GM12864 (cell line): ENCODE data around the gene NLGN1.

Experiments
- DNase-seq: peaks from one replicate; pipeline ENCODE4 v3.0.0-alpha.2; 2011; ENCODE audit warnings: low read depth
- H3K4me3 ChIP-seq: 2 replicates; pipeline ENCODE4 v1.5.1; 2011; ENCODE audit warnings: mild to moderate bottlenecking, low read depth, low read length, control low read depth
- TF ChIP-seq, protein P1 (sequence below): IDR thresholded peaks from 2 replicates; pipeline ENCODE4 v1.5.1; 2011; ENCODE audit warnings: low read depth, mild to moderate bottlenecking, moderate library complexity, low read length, control low read depth, inconsistent platforms; ENCODE audit errors: missing control alignments

NLGN1 gene

DNA sequence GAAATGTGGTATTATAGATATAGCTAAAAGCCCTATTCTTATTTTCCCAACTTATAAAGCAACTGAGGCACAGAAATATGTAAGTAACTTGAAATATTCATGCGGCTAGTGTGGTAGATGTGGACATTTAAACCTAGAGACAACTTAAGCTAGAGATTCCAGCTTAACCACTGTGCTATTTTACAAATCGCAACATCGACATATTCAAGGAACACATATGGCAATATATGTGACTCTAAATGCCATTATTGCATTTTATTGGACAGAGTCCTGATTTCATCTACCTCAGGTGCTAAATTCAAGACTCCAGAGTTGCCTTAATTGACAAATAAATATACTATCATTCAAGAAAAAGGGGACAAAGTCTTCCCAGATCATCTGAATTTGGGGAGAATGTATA, 442.3 kb downstream of the NLGN1 start:
- TF ChIP-seq, protein P1, sequence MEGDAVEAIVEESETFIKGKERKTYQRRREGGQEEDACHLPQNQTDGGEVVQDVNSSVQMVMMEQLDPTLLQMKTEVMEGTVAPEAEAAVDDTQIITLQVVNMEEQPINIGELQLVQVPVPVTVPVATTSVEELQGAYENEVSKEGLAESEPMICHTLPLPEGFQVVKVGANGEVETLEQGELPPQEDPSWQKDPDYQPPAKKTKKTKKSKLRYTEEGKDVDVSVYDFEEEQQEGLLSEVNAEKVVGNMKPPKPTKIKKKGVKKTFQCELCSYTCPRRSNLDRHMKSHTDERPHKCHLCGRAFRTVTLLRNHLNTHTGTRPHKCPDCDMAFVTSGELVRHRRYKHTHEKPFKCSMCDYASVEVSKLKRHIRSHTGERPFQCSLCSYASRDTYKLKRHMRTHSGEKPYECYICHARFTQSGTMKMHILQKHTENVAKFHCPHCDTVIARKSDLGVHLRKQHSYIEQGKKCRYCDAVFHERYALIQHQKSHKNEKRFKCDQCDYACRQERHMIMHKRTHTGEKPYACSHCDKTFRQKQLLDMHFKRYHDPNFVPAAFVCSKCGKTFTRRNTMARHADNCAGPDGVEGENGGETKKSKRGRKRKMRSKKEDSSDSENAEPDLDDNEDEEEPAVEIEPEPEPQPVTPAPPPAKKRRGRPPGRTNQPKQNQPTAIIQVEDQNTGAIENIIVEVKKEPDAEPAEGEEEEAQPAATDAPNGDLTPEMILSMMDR = no peak
- no peak overlapping the region for H3K4me3 ChIP-seq
- no peak for DNase-seq

DNA sequence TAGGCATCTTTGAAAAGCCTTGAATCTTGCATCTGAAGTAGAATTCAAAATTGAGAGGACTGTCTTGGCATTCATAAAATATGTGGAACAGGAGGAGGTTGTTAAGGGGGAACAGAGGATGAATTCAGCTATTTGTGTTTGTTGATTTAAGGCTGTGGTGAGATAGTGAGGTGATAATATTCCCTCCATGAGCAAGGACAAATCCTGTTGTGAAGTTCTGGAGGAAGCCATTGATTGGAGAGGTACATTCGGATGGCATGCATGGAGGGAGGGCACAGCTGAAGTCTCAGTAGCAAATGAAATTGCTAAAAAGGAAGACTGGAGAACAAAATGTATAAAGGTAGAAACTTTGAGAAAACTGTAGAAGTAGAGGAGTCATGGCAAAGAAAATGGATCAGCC, 443.8 kb downstream of the NLGN1 start:
- TF ChIP-seq, protein P1 = no peak
- no peak for DNase-seq
- no peak overlapping the region for H3K4me3 ChIP-seq

DNA sequence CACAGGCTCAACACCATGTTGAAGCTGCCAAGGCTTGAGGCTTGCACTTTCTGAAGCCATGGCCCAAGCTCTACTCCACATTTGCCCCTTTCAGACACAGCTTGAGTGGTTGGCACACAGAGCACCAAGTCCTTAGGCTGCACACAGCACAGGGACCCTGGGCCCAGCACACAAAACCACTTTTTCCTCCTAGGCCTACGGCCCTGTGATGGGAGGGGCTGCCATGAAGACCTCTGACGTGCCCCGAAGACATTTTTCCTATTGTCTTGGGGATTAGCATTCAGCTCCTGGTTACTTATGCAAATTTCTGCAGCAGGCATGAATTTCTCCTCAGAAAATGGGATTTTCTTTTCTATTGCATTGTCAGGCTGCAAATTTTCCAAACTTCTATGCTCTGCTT, 445.5 kb downstream of the NLGN1 start:
- TF ChIP-seq, protein P1 = no peak
- H3K4me3 ChIP-seq = no peak overlapping the region
- DNase-seq = no peak

DNA sequence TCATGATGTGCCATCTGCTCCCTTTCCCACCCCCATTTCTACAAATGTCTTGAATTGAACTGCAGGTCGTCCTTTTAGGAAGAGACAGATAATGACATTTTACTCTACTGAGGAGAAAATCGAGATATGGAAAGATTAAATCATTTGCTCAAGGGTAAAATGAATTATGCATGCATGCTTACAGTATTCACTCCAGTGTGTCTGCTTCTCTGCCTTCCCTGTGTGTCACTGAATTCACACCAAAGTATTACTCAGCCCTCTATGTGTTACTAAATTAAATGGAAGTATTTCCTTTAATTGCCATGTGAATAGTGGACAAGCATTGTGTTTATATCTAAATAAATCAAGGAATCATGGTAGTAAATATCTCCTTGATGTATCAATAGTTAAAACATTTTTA, 449.0 kb downstream of the NLGN1 start:
- TF ChIP-seq, protein P1 = no peak
- no peak for DNase-seq
- H3K4me3 ChIP-seq = no peak overlapping the region

DNA sequence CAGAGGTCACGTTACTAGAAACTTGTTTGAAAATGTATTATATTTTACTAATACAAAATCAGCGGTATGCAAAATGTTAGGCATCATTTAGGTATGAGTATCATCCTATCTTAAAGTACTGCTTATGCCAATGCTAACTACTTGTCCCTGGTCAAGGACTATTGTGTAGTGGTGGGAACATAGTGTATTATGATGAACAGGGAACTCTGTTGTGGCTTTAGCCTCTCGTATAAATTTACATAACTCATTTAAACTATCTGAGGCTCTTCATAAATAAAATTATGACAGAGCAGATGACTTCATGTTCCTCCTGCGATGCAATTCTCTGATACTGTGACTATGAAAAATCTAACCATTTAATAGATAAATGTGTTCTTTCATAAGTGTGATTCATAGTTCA, 451.9 kb downstream of the NLGN1 start:
- no peak for DNase-seq
- TF ChIP-seq, protein P1 = no peak

DNA sequence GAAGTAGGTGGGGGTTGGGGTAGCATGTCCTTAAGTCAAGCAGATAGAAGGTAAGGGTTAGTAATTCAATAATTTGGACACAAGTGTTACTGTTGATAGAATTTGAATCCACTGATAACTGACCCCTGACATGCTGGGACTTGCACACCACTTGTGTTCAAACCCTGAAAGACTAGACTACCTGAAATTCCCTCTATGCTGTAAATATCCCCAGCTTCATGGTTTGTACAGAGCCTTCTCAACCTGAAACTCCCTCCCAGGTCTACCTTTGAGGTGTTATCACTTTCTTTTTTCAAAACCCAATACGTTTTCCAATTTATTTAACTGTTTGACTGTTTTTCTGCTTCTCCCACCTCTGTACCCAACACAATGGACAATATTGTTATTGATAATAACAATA, 459.6 kb downstream of the NLGN1 start:
- DNase-seq = no peak
- H3K4me3 ChIP-seq = no peak overlapping the region
- TF ChIP-seq, protein P1 = no peak

More for the DNA sequence above, 451.9 kb downstream of the NLGN1 start:
- no peak overlapping the region for H3K4me3 ChIP-seq

DNA sequence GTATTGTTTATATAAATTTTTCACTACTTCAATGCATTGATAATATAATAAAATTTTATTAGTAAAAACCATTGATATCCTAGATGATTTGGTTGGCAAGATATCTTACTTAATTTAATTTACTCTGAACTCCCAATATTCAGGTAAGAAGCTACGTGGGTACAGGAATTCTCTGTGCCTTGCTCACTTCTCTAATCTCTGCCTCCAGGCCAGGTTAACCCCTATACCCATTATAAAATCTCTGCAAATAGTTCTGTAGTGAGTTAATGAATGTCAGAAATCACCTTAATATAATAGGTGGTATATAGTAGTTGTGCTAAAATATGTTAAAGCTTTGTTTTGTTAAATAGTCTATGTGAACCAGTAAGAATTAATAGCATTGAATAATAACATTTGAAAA, 465.2 kb downstream of the NLGN1 start:
- no peak for DNase-seq
- TF ChIP-seq, protein P1 = no peak
- H3K4me3 ChIP-seq = no peak overlapping the region
